LNCaP clone FGC (cell line): ENCODE measurements around the gene TNN.

Experiments
- DNase-seq: peaks from one replicate; pipeline ENCODE4 v3.0.0-alpha.2; 2011; ENCODE audit warnings: low read depth
- H3K4me3 ChIP-seq: 2 replicates; pipeline ENCODE4 v1.5.1; 2011; ENCODE audit warnings: mild to moderate bottlenecking, low read depth, low read length, control low read depth
- TF ChIP-seq, protein P1 (sequence below): IDR thresholded peaks from 2 replicates; pipeline ENCODE4 v1.5.1; 2012; ENCODE audit warnings: mild to moderate bottlenecking; ENCODE audit not compliant: control insufficient read depth, insufficient read depth; ENCODE audit errors: extremely low read depth

Gene TNN

DNA sequence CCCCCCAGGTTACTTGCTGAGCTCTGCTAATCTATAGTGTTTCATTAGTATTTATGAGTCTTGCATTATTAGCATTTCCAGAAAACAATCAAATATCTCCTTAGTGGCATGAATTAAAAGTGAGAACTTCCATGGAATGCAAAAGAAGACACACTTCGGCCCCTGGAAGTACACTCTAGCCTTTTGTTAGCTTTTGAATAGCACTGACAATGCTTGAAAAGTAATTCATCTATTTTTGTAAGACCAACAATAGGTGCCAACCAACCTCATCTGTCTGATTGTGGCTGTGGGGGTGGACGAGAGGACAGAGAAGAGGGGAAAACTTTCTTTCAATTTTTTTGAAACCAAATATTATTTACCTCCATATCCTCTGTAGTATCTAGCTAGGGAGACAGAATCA lies 97.1 kb downstream of the TNN start:
- no peak for DNase-seq
- H3K4me3 ChIP-seq, result no peak overlapping the region
- TF ChIP-seq, protein P1, sequence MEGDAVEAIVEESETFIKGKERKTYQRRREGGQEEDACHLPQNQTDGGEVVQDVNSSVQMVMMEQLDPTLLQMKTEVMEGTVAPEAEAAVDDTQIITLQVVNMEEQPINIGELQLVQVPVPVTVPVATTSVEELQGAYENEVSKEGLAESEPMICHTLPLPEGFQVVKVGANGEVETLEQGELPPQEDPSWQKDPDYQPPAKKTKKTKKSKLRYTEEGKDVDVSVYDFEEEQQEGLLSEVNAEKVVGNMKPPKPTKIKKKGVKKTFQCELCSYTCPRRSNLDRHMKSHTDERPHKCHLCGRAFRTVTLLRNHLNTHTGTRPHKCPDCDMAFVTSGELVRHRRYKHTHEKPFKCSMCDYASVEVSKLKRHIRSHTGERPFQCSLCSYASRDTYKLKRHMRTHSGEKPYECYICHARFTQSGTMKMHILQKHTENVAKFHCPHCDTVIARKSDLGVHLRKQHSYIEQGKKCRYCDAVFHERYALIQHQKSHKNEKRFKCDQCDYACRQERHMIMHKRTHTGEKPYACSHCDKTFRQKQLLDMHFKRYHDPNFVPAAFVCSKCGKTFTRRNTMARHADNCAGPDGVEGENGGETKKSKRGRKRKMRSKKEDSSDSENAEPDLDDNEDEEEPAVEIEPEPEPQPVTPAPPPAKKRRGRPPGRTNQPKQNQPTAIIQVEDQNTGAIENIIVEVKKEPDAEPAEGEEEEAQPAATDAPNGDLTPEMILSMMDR, result no peak

DNA sequence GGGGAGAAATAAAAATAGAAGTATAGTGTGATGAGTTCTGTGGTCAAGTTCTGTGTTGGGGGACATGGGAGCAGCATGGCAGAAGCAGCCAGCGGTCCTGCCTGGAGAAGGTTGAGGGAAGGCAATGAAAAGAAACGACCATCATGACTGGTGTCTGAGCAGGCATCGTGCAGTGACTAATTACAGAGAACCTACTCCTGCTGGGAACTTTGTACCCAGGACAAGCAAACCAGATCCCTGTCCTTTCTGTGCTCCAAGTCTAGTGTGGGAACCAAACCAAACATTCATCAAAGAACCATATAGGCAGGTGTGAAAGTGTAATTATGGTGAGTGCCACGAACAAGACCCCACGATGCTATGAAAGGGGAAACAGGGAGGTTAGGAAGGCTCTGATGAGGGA lies 99.1 kb downstream of the TNN start:
- H3K4me3 ChIP-seq, result no peak overlapping the region
- TF ChIP-seq, protein P1, result no peak
- no peak for DNase-seq

DNA sequence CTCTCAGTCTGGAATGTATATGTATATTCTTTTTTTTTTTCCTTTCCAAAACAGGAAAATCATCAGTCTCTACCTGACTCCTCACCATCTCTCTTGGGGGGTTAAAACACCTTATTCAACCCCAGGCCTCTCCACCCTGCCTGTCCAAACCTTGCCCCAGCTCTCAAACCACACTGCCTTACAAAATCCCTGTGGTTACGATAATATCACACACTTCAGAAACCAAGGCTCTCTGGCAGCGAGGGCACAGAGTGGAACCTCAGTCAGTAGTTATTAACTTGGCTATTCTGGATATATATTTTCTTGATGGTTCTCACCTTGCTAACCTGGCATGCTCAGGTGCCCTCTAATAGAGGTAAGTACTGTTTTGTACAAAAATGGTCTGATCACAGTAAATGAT lies 100.2 kb downstream of the TNN start:
- H3K4me3 ChIP-seq, result no peak overlapping the region
- no peak for DNase-seq
- TF ChIP-seq, protein P1, result no peak

DNA sequence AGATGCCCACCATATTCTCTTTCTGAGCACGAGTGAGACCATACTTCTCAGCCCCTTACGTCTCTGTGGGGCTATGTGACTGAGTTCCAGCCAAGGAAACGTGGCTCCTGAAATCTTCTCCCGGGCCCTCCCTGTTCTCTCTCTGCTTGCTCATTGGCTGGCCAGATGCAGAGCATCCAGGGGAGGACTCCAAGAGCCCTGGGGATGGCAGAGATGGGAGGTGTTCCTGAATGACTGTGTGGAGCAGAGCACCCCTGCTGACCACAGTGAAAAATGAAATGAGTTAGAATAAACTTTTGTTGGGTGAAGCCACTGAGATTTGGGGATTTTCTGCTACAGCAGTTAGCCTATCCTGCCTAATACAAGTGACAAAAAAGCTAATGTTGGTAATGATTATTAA lies 101.1 kb downstream of the TNN start:
- TF ChIP-seq, protein P1, result no peak
- H3K4me3 ChIP-seq, result no peak overlapping the region
- no peak for DNase-seq

DNA sequence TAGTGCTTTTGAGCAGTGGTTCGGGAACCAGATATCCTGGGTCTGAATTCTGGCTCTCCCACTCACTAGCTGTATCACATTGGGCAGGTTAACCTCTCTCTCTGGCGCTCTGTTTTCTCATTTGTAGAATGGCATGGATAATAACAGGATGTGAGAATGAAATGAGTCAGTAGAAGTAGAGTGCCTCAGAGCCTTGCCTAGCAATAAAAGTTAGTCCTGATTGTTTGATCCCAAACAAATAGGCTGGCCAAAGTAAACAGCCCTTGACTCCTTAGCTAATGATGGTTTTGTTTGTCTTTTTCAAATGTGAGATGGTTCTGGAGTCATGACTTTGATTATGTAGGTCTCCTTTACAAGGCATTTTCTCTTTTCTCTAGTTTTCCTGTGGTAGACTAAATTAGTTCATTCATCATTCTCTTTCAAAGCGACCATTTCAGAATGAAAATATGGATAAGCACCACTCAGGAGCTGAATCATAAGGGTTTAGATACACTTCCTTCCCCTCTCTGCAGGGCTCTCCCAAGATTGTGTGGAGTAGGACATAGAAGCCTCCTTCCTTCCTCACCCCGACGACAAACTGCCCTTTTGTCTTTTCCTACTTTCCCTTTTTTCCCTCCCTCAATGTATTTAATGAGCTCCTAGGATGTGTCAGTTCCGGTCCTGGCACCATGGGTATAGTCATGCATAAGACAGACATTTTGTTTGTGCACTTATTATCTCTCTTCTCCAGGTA lies 101.8 kb downstream of the TNN start:
- TF ChIP-seq, protein P1, result no peak
- no peak overlapping the region for H3K4me3 ChIP-seq
- DNase-seq, result peak; percentile 90

DNA sequence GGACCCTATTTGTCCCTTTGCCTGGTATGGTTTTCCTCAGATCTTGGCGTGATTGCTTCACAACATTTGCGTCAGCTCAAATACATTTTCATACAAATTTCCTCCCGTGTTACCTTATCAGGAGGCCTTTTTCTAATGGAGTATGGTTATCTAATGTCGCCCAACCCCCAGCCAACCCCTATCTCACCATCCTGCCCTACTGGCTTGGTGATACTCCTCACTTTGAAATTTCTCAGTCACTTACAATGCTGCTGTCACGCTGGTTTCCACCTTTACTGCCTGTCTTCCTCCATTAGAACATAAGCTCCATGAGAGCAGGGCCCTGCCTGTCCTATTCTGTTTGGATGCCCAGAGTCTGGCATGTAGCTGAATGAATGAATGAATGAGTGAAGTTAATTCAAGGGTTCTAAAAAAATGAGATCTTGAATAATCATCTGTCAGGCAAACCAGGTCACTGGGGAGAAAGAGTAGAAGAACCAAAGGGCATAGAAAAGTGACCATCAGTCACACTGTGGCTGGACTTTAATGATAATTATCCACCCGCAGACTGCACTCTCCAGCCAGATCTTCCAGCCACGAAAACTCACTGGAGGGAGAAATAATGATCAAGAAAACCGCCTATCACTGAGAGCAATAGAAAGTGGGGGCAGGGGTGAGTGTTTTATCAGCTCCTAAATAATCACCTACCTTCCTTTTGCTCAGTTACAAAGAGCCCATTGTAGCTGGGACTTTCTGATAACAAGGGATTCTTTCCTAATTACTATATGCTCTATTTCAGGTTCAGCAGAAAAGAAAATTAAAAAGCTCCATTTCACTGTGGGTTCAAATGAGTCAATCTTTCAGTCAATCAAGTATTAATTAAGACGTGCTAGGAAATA lies 103.6 kb downstream of the TNN start:
- no peak for DNase-seq
- no peak overlapping the region for H3K4me3 ChIP-seq

More for the DNA sequence above, 103.6 kb downstream of the TNN start:
- TF ChIP-seq, protein P1, result no peak
